Tibial nerve (tissue), 4 donors: ENCODE data around the gene AMBRA1.

Experiments used
- CTCF ChIP-seq, 5 experiments: fragments of 200-600 bp in 3 of 5; fragments of 450-650 bp in 2 of 5; sonication (generic) in 3 of 5; IDR thresholded peaks; one replicate each; pipeline ENCODE4 v1.5.1; 2016 to 2019; ENCODE audit warnings: antibody characterized with exemption in 5 of 5, mild to moderate bottlenecking in 3 of 5, moderate library complexity in 2 of 5
- EP300 ChIP-seq, 2 donors: sonication (generic); formaldehyde crosslinking; IDR thresholded peaks; one replicate each; pipeline ENCODE4 v1.6.1; 2017; ENCODE audit warnings: antibody characterized with exemption in 2 of 2, mild to moderate bottlenecking in 1 of 2
- POLR2A ChIP-seq, 2 donors: fragments of 450-650 bp; IDR thresholded peaks; one replicate each; pipeline ENCODE4 v1.6.1; 2017; ENCODE audit warnings: antibody characterized with exemption in 2 of 2, mild to moderate bottlenecking in 2 of 2, moderate library complexity in 2 of 2

- TF ChIP-seq EP300 (IDR thresholded peaks at IDR 0.05) (no peak), POLR2A (IDR thresholded peaks at IDR 0.05) (no peak), CTCF (IDR thresholded peaks at IDR 0.05) (peak in 1 of 5 experiments; percentile 31)
These were observed 225.9 kb downstream of the AMBRA1 start for GRCh38 chr11:46367916-46368267.
